ENCODE results near the gene PLXNC1.

Gene PLXNC1

GRCh38 chr12:94135896-94136295 is 12.5 kb upstream of the PLXNC1 start:
- DNase-seq = no peak

- DNase-seq = no peak
Measured at GRCh38 chr12:94139816-94140215, 8.6 kb upstream of the PLXNC1 start.

- DNase-seq = peak; percentile 77
Measured at GRCh38 chr12:94140556-94140955, 7.8 kb upstream of the PLXNC1 start.

GRCh38 chr12:94141004-94141764 is 7.2 kb upstream of the PLXNC1 start:
- DNase-seq = no peak

GRCh38 chr12:94141892-94142291 is 6.5 kb upstream of the PLXNC1 start:
- DNase-seq = peak; percentile 33

- peak; percentile 51 for DNase-seq
Measured at GRCh38 chr12:94143438-94143837, 4.9 kb upstream of the PLXNC1 start.

- DNase-seq = no peak
Measured at GRCh38 chr12:94143951-94144350, 4.4 kb upstream of the PLXNC1 start.

- DNase-seq = peak; percentile 89
Measured at GRCh38 chr12:94144781-94145180, 3.6 kb upstream of the PLXNC1 start.

- peak; percentile 76 for DNase-seq
Measured at GRCh38 chr12:94145191-94145983, 3.0 kb upstream of the PLXNC1 start.

- peak; percentile 61 for DNase-seq
Measured at GRCh38 chr12:94146166-94146936, 2.0 kb upstream of the PLXNC1 start.

GRCh38 chr12:94147387-94147990 is 888 bp upstream of the PLXNC1 start:
- no peak for DNase-seq

GRCh38 chr12:94148739-94149118 is 352 bp downstream of the PLXNC1 start:
- DNase-seq = no peak

GRCh38 chr12:94149119-94149780 is 873 bp downstream of the PLXNC1 start:
- DNase-seq = peak; percentile 60

GRCh38 chr12:94149781-94150239 is 1.4 kb downstream of the PLXNC1 start:
- DNase-seq = peak; percentile 55

GRCh38 chr12:94150240-94151121 is 2.1 kb downstream of the PLXNC1 start:
- DNase-seq = peak; percentile 78

GRCh38 chr12:94151582-94151981 is 3.2 kb downstream of the PLXNC1 start:
- DNase-seq = no peak

- peak; percentile 67 for DNase-seq
Measured at GRCh38 chr12:94152292-94153078, 4.1 kb downstream of the PLXNC1 start.

- DNase-seq = no peak
Measured at GRCh38 chr12:94157181-94157580, 8.8 kb downstream of the PLXNC1 start.

- peak; percentile 57 for DNase-seq
Measured at GRCh38 chr12:94157981-94158411, 9.6 kb downstream of the PLXNC1 start.

GRCh38 chr12:94158666-94159065 is 10.3 kb downstream of the PLXNC1 start:
- no peak for DNase-seq
